Fibroblast of peridontal ligament (primary cell): ENCODE measurements around the gene TIE1.

Experiments
- DNase-seq: peaks from one replicate; pipeline ENCODE4 v3.0.0-alpha.2; 2010; ENCODE audit errors: extremely low read depth

TIE1 gene

GRCh38 chr1:43274125-43274803 lies 26.5 kb upstream of the TIE1 start:
- peak; percentile 7 for DNase-seq

GRCh38 chr1:43274804-43275180 lies 26.0 kb upstream of the TIE1 start:
- DNase-seq: no peak

- no peak for DNase-seq
Measured at GRCh38 chr1:43275826-43276620, 24.8 kb upstream of the TIE1 start.

GRCh38 chr1:43276673-43277072 lies 24.1 kb upstream of the TIE1 start:
- no peak for DNase-seq

- DNase-seq: no peak
Measured at GRCh38 chr1:43277116-43277876, 23.5 kb upstream of the TIE1 start.

- DNase-seq: no peak
Measured at GRCh38 chr1:43279161-43279560, 21.6 kb upstream of the TIE1 start.

- no peak for DNase-seq
Measured at GRCh38 chr1:43279666-43280065, 21.1 kb upstream of the TIE1 start.

GRCh38 chr1:43280692-43281091 lies 20.1 kb upstream of the TIE1 start:
- DNase-seq: no peak

- DNase-seq: no peak
Measured at GRCh38 chr1:43282220-43283195, 18.3 kb upstream of the TIE1 start.

GRCh38 chr1:43284065-43284464 lies 16.7 kb upstream of the TIE1 start:
- DNase-seq: no peak

GRCh38 chr1:43284546-43285110 lies 16.2 kb upstream of the TIE1 start:
- DNase-seq: no peak

GRCh38 chr1:43285269-43285990 lies 15.4 kb upstream of the TIE1 start, which contains the start of gene C1orf210:
Gene C1orf210, minus strand, starts transcription at chr1:43285581. Its CDS starts 2,311 bp downstream, at chr1:43283270.
- no peak for DNase-seq

GRCh38 chr1:43286115-43286514 lies 14.7 kb upstream of the TIE1 start:
- DNase-seq: no peak

GRCh38 chr1:43286533-43286932 lies 14.2 kb upstream of the TIE1 start:
- DNase-seq: no peak

GRCh38 chr1:43288058-43288784 lies 12.6 kb upstream of the TIE1 start:
- no peak for DNase-seq

- no peak for DNase-seq
Measured at GRCh38 chr1:43288785-43289706, 11.7 kb upstream of the TIE1 start.

- DNase-seq: no peak
Measured at GRCh38 chr1:43292216-43292615, 8.6 kb upstream of the TIE1 start.

GRCh38 chr1:43292679-43293078 lies 8.1 kb upstream of the TIE1 start:
- no peak for DNase-seq

GRCh38 chr1:43293176-43293575 lies 7.6 kb upstream of the TIE1 start:
- DNase-seq: no peak
